Fibroblast of lung (primary cell): ENCODE data around the gene IL1RAP.

Source experiments
- CTCF ChIP-seq, 2 donors: IDR thresholded peaks in 1 of 2; conservative IDR thresholded peaks in 1 of 2; 1 replicate in 1 of 2; 2 replicates in 1 of 2; pipeline ENCODE4 v1.5.1; 2011 to 2012; ENCODE audit warnings: low read length in 2 of 2, control low read depth in 1 of 2, inconsistent platforms in 1 of 2, low read depth in 1 of 2, mild to moderate bottlenecking in 1 of 2
- EZH2 ChIP-seq: IDR thresholded peaks from 2 replicates; pipeline ENCODE4 v1.5.1; 2012; ENCODE audit warnings: low read length, control low read depth, mild to moderate bottlenecking; ENCODE audit errors: missing control alignments

- TF ChIP-seq CTCF (conservative IDR thresholded peaks at IDR 0.05 in 1 of 2, IDR thresholded peaks at IDR 0.05 in 1 of 2; ENCODE audit: low read depth in 1 of 2, low read length in 2 of 2) (no peak), EZH2 (no peak)
These were observed 6.0 kb downstream of the IL1RAP start for GRCh38 chr3:190519886-190520285.
